Astrocyte of the cerebellum (primary cell): ENCODE results near the gene AIF1L.

Experiments
- DNase-seq: peaks from one replicate; pipeline ENCODE4 v3.0.0-alpha.2; 2011; ENCODE audit warnings: low read depth
- H3K4me3 ChIP-seq: 2 replicates; pipeline ENCODE4 v1.5.1; 2011; ENCODE audit warnings: mild to moderate bottlenecking, low read depth, low read length, moderate library complexity
- in situ Hi-C: cut with HindIII; loops from 2 replicates; pipeline ENCODE4 v1.10.0; 2017; ENCODE audit warnings: low sequenced_read_pairs
- TF ChIP-seq, protein P1 (sequence below): IDR thresholded peaks from 2 replicates; pipeline ENCODE4 v1.5.1; 2012; ENCODE audit warnings: low read length, low read depth, moderate library complexity, mild to moderate bottlenecking; ENCODE audit errors: missing control alignments

Gene AIF1L

DNA sequence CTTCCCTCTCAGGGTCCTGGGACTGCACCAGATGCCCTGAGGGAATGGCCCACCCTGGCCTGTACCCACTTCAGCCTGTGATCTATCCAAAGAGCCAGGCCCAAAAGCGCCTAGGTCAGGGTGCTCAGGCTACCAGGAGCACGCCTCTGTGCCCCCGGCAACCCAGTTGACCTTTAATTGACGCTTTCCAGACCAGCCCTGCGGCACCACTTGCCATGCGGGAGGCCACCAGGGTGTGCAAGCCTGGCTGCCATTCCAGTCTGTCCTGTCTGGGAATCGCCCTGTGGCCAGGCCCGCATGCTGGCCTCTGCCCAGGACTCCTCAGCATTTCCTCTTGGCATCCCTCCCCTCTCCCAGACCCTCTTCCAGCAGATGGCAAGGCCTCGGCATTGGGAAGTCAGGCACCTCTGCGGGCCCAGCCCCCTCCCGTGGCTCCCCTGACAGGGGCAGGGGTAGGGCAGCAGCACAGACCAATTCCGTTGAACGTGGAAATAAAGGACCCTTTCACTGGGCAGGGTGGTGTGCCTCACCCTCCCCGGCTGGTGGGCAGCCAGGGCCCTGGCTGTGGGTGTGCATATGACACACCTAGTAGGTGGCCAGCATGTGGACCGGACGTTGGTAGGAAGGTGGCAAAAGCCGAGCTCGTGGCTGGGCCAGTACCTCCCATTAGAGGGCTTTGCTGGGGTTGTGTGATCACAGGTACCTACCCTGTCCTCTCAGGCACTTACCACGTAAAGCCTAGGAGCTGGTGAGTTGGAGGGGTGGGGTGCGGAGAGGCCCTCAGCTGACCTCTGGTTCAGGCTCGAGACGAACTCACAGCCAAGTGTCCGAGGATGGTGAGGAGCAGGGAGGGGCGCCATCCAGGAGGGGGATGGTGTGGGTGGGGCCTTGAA is 3.5 kb upstream of the AIF1L start:
- in situ Hi-C loops, result no loop called here
- no peak for DNase-seq
- H3K4me3 ChIP-seq, result no peak overlapping the region

DNA sequence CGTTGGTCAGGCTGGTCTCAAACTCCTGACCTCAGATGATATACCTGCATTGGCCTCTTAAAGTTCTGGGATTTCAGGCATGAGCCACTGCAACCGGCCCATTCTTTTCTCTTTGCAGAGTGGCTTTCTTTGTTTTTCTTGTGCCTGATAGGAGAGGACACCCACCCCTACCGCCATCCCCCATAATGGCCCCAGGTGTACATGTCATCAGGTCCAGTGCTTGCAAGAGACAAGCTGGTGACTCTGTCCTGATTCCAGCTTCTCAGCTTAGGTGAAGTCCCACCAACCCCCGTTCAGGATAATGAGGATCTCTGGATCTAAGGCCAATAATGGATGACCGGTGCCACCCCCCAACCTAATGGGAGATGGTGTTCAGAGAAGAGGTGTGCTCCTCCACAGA is 2.3 kb upstream of the AIF1L start:
- H3K4me3 ChIP-seq, result no peak overlapping the region
- TF ChIP-seq, protein P1, sequence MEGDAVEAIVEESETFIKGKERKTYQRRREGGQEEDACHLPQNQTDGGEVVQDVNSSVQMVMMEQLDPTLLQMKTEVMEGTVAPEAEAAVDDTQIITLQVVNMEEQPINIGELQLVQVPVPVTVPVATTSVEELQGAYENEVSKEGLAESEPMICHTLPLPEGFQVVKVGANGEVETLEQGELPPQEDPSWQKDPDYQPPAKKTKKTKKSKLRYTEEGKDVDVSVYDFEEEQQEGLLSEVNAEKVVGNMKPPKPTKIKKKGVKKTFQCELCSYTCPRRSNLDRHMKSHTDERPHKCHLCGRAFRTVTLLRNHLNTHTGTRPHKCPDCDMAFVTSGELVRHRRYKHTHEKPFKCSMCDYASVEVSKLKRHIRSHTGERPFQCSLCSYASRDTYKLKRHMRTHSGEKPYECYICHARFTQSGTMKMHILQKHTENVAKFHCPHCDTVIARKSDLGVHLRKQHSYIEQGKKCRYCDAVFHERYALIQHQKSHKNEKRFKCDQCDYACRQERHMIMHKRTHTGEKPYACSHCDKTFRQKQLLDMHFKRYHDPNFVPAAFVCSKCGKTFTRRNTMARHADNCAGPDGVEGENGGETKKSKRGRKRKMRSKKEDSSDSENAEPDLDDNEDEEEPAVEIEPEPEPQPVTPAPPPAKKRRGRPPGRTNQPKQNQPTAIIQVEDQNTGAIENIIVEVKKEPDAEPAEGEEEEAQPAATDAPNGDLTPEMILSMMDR, result no peak
- DNase-seq, result no peak
- in situ Hi-C loops, result no loop called here

More for the DNA sequence above, 3.5 kb upstream of the AIF1L start:
- TF ChIP-seq, protein P1, result no peak

DNA sequence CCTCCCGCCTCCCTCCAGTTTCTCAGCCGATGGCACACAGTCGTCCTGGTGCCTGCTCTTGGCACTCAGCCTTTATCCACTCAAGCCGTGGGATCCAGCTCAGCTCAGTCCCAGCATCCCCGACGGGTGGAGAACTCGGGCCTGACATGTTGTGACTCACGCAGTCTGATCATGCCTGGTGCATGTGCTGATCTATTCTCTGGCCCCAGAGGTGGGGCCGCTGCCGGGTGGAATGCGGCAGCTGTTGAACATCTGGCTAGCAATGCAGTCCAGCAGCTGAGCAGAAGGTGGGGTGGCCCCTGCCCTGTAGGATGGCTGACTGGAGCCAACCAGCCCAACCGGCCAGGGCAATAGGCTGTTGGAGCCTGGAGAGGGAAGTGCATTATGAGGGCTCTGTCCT is 1.7 kb upstream of the AIF1L start:
- no peak for DNase-seq
- in situ Hi-C loops, result no loop called here
- no peak overlapping the region for H3K4me3 ChIP-seq
- TF ChIP-seq, protein P1, result no peak

DNA sequence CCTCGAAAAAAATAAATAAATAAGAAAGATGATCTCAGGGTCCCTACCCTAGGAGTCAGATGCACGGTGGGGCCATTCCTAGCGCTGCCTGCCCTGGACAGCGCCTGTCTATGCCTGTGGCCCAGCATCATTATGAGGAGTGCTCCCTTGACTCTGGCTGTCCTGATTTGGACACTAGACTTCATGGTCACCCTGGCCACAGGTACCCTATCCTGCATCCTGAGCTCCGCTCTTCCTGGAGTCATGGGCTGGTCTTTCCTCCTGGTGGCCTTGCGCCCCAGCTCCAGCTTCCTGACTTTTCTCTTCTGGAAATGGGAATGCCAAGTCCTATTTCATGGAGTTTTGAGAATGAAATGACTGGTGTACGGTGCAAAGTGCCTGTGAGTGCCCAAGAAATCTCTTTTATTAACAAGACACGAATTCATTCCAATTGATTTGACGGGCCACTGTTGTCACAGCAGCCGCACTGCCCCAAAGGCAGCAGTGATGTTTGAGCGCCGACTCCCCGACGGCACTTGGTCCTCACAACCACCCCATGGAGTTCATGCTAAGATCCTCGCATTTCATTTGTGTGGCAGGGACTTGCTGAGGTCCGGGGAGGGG is 564 bp upstream of the AIF1L start:
- in situ Hi-C loops, result no loop called here
- TF ChIP-seq, protein P1, result peak; percentile 18
- DNase-seq, result no peak
- peak overlapping the region; percentile 43 for H3K4me3 ChIP-seq

DNA sequence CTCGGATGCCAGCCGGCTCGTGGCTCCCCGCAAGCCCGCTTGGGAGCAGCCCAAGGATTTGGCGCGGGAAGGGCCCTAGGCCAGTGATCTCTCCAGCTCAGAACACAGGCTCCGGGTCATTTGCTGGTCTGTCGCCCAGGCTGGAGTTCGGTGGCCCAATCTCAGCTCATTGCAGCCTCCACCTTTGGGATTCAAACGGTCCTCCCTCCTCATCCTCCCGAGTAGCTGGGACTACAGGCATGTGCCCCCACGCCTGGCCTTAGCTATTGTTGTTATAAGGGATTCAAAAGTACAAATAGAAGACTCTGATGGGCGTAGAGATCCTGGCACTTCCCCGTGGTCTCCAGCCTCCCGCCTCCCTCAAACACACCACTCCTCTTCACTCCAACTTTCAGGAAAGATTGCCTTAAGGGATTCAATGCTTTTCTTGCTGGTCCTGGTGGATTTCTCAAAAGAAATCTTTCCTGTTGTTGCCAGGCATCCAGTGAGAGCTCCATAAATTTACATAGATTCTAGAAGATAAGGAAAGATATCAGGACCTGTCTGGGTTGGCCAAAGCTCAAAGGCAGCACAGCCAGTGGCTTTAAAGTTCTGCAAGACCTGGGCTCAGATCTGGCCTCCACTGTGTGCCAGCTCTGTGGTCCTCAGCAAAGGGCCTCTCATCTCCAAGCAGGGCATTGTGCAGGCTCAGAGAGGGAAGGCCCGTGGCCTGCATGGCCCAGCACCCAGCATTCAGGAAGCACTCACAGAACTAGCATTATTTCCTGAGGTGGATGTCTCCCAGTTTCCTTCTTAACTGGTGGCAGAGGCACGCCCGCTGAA is 1.0 kb downstream of the AIF1L start:
- TF ChIP-seq, protein P1, result no peak
- no peak for DNase-seq
- peak overlapping the region; percentile 43 for H3K4me3 ChIP-seq
- in situ Hi-C loops, result no loop called here

DNA sequence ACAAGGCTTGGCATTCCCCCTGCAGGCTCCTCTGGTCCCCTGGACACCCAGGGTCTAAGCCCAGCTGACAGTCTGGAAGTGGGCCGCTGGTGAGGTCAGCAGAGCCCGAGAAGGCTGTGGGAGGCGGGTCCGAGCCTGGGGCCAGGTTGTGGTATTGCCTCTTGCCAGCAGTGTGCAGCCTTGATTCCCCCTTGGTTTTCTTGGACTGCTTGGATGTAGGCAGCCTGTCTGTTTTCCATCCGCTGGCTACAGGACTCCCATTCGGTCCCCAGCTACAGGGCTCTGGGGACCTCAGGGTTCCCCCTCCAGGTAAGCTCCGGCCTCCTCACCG is 1.6 kb downstream of the AIF1L start:
- TF ChIP-seq, protein P1, result no peak
- in situ Hi-C loops, result no loop called here
- H3K4me3 ChIP-seq, result no peak overlapping the region
- no peak for DNase-seq
